ENCODE measurements around the gene HP1BP3.

Gene HP1BP3

GRCh38 chr1:20770314-20771087 lies 16.6 kb downstream of the HP1BP3 start:
- no peak for DNase-seq

- no peak for DNase-seq
Measured at GRCh38 chr1:20767271-20767670, 19.8 kb downstream of the HP1BP3 start.

GRCh38 chr1:20763417-20763816 lies 23.7 kb downstream of the HP1BP3 start:
- DNase-seq, result no peak

GRCh38 chr1:20760322-20760721 lies 26.8 kb downstream of the HP1BP3 start:
- no peak for DNase-seq

- no peak for DNase-seq
Measured at GRCh38 chr1:20753589-20753988, 33.5 kb downstream of the HP1BP3 start.

- DNase-seq, result no peak
Measured at GRCh38 chr1:20751462-20751990, 35.6 kb downstream of the HP1BP3 start.

GRCh38 chr1:20742671-20743070 lies 44.4 kb downstream of the HP1BP3 start:
- no peak for DNase-seq

- no peak for DNase-seq
Measured at GRCh38 chr1:20740781-20741180, 46.3 kb downstream of the HP1BP3 start.

GRCh38 chr1:20739225-20739624 lies 47.9 kb downstream of the HP1BP3 start:
- no peak for DNase-seq

GRCh38 chr1:20735581-20736111 lies 51.5 kb downstream of the HP1BP3 start:
- no peak for DNase-seq

- no peak for DNase-seq
Measured at GRCh38 chr1:20733360-20733975, 53.6 kb downstream of the HP1BP3 start.

GRCh38 chr1:20732588-20733359 lies 54.3 kb downstream of the HP1BP3 start, which contains the start of gene SH2D5:
Gene SH2D5 (minus strand): TSS chr1:20732703. CDS start chr1:20728044, 4,659 bp downstream.
- peak; percentile 67 for DNase-seq

GRCh38 chr1:20732071-20732587 lies 55.0 kb downstream of the HP1BP3 start:
- DNase-seq, result peak; percentile 81

GRCh38 chr1:20731057-20731991 lies 55.8 kb downstream of the HP1BP3 start:
- no peak for DNase-seq

- DNase-seq, result no peak
Measured at GRCh38 chr1:20730690-20731056, 56.4 kb downstream of the HP1BP3 start.

GRCh38 chr1:20729990-20730689 lies 57.0 kb downstream of the HP1BP3 start:
- no peak for DNase-seq

- no peak for DNase-seq
Measured at GRCh38 chr1:20729155-20729931, 57.8 kb downstream of the HP1BP3 start.

- DNase-seq, result no peak
Measured at GRCh38 chr1:20728371-20729154, 58.5 kb downstream of the HP1BP3 start.

- no peak for DNase-seq
Measured at GRCh38 chr1:20727746-20728316, 59.3 kb downstream of the HP1BP3 start.
